IPS-18c (cell line): ENCODE measurements around the gene CCDC174.

Experiments used
- H3K4me3 ChIP-seq: 2 replicates; pipeline ENCODE4 v1.7.0; 2013; ENCODE audit warnings: low read depth, mild to moderate bottlenecking, low read length, moderate library complexity; ENCODE audit not compliant: insufficient read depth
- H3K9me3 ChIP-seq: one replicate; pipeline ENCODE4 v1.6.1; 2013; ENCODE audit warnings: mild to moderate bottlenecking, low read length, moderate library complexity; ENCODE audit not compliant: control insufficient read depth, insufficient read depth

CCDC174 gene

DNA sequence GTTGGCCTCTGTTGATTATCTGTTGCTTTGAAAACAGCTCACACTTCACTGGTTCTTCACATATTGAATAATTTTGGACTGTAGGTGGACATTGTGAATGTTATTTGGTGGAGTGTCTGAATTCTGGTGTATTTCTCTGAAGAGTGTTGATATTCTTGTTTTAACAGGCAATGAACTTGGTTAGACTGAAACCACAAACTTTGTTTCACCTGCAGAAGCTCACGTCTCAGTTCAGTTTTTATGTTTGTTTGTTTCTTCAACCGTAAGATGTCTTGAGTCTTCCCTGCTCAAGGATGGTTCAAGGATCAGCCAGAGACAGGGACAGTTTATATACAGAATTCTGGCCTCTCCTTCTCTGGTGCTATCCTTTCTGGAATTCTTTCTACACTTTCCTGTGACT is 67.0 kb downstream of the CCDC174 start:
- H3K4me3 ChIP-seq: no peak overlapping the region
- H3K9me3 ChIP-seq: no peaks in the 10 kb centered on the region

DNA sequence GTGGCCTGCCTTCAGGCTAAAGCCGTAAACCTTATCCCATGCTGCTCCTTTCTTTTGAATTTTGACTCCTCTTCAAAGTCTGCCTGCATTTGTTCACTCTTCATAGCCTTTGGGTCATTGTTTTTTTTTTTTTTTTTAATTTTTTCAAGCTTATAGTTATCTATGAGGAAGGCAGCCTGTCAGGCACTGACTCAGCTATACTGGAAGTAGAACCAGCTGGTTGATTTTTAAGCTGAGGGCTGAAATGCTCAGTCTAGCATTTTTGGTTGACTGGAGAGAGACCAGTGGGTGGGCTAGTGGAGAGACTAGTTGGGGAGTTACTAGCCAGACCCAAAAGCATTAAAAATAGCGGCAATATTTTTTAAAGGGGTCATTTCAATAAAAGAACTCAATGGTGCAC is 67.4 kb downstream of the CCDC174 start:
- Histone ChIP-seq H3K9me3 (no peaks in the 10 kb centered on the region), H3K4me3 (no peak overlapping the region)

DNA sequence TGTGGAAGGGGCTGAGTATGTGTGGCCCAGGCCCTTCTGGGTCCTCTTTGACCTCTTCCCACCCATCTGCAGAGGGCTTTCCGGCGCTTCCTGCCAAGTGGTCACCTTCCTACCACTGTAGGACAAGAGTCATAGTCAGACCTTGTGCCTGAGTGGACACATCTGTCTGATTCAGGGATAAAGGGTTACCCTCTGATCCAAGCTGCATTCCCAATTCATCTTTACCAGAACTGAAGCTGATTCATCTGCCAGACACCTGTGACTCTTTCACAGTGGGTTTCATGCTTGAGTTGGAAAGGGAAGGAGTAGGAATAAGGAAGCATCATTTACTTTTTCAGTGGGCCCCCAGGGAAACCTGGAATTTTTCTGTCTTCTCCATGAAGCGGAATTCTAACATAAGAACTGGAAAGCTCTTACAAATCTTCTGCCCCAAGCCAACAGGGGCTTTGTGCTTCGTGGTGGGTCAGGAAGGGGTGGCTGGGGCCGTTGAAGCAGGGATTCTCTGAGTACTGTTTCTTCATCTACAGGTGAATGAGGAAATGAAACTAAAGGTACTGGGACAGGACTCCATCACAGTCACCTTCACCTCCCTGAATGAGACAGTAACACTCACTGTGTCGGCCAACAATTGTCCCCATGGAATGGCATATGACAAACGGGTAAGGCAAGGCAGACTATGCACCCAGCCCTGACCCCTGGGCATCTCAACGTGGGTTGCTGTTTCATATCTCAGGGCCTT is 69.7 kb downstream of the CCDC174 start:
- H3K4me3 ChIP-seq: no peak overlapping the region
- H3K9me3 ChIP-seq: no peaks in the 10 kb centered on the region
